Measurements from ENCODE around the gene TBX4.

Gene TBX4

DNA sequence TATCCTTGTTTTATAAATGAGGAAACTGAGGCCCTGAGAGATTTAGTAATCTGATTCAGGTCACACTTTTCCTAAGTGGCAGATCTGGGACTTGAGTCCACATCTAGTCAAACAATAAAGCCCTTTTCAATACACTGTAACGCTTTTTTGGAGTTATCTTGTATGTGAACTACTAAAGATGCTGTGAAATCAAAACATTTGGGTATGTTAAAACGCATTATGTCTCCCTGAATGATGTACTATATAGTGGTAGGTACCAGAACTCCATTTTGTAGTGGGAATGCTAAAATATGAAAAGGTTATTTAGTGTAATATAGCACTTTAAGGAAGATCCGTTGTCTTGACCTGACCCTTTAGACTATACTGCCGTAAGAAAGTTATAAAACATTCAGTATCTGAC is 81.6 kb downstream of the TBX4 start:
- DNase-seq: no peak

DNA sequence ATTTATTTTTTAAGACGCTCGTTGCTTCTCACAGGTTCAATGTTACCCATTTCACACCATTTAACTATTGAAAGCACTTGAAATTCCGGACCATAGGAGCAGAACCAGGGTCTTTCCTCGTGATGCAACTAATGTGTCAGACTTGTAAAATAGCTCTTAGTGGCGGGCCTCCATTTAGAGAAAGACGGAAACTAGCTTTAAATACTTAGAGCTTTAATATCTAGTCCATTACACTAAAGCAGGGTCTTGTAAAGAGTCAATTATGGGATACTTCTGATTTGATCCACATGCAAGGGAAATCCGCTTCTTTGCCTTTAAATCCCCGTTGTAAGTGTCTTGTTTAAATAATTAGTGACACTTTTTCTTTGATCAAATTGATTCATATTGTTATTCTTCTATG is 82.2 kb downstream of the TBX4 start:
- DNase-seq: no peak

Measured in inflammatory macrophage treated with lipopolysaccharide for 4 hours (primary cell).